Tibial artery (tissue), 4 donors: ENCODE measurements around the gene NIPSNAP3A.

Source experiments
- DNase-seq, 2 donors: peaks; one replicate each; pipeline ENCODE4 v3.0.0-alpha.2; 2019
- H3K27ac ChIP-seq, 2 donors: fragments of 200-600 bp; sonication (generic) in 1 of 2; 1 replicate in 1 of 2; 2 replicates in 1 of 2; pipeline ENCODE4 v1.5.1; 2018 to 2019; ENCODE audit warnings: mild to moderate bottlenecking in 1 of 2
- H3K27me3 ChIP-seq, 2 donors: fragments of 200-600 bp; sonication (generic) in 1 of 2; one replicate each; pipeline versions ENCODE4 v1.5.1 to v1.6.0; 2016 to 2019
- H3K36me3 ChIP-seq, 3 donors: fragments of 200-600 bp; sonication (generic) in 2 of 3; one replicate each; pipeline ENCODE4 v1.5.1; 2016 to 2019; ENCODE audit warnings: mild to moderate bottlenecking in 2 of 3
- H3K4me1 ChIP-seq, 4 donors: fragments of 200-600 bp; sonication (generic) in 2 of 4; 1 replicate in 3 of 4; 2 replicates in 1 of 4; pipeline ENCODE4 v1.5.1; 2016 to 2019
- H3K4me3 ChIP-seq, 2 donors: fragments of 200-600 bp; sonication (generic) in 1 of 2; 1 replicate in 1 of 2; 2 replicates in 1 of 2; pipeline ENCODE4 v1.5.1; 2018 to 2019; ENCODE audit warnings: mild to moderate bottlenecking in 2 of 2
- H3K9me3 ChIP-seq, 3 donors: fragments of 200-600 bp; sonication (generic) in 1 of 3; one replicate each; pipeline ENCODE4 v1.5.1; 2016 to 2019
- intact Hi-C: fragments of 100-400 bp; cut with DNase I; formaldehyde crosslinking; loops from one replicate; pipeline ENCODE4 v1.15.0; 2023; ENCODE audit warnings: low total_unique reads
- TF ChIP-seq, protein P1 (sequence below), 2 experiments: fragments of 200-600 bp in 1 of 2; fragments of 450-650 bp in 1 of 2; IDR thresholded peaks; one replicate each; pipeline ENCODE4 v1.5.1; 2017 to 2019; ENCODE audit warnings: antibody characterized with exemption in 2 of 2, mild to moderate bottlenecking in 1 of 2, moderate library complexity in 1 of 2

Gene NIPSNAP3A

DNA sequence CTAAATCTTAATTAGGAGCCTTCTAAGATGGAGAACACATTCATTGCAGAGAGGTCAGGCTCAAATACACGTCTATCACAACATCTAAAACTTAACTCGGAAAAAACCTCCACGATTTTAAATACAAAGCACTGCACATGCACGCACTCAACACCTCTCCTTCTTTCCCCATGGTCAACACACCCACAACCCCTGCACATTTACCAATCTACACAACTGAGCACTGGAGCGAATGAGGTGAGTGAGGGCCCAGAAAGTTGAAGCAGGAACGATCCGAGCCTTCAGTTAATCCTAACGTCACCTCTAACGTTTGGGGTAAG, 278 bp upstream of the NIPSNAP3A start:
- intact Hi-C loops: loop anchor here (10.0 kb wide), 1 partner anchor 652 kb away; the partner anchor contains the start of gene SMC2
- DNase-seq: no peak
- H3K4me3 ChIP-seq: peak overlapping the region; percentile 82 to 84
- peaks cover 0 to 24% (median 6%) of the 10 kb centered on the region in 4 donors for H3K4me1 ChIP-seq
- TF ChIP-seq, protein P1, sequence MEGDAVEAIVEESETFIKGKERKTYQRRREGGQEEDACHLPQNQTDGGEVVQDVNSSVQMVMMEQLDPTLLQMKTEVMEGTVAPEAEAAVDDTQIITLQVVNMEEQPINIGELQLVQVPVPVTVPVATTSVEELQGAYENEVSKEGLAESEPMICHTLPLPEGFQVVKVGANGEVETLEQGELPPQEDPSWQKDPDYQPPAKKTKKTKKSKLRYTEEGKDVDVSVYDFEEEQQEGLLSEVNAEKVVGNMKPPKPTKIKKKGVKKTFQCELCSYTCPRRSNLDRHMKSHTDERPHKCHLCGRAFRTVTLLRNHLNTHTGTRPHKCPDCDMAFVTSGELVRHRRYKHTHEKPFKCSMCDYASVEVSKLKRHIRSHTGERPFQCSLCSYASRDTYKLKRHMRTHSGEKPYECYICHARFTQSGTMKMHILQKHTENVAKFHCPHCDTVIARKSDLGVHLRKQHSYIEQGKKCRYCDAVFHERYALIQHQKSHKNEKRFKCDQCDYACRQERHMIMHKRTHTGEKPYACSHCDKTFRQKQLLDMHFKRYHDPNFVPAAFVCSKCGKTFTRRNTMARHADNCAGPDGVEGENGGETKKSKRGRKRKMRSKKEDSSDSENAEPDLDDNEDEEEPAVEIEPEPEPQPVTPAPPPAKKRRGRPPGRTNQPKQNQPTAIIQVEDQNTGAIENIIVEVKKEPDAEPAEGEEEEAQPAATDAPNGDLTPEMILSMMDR (IDR thresholded peaks at IDR 0.05): no peak
- peak overlapping the region; percentile 93 to 95 for H3K27ac ChIP-seq
- H3K27me3 ChIP-seq: no peaks in the 10 kb centered on the region
- peaks cover 0 to 4% (median 3%) of the 10 kb centered on the region in 3 donors for H3K36me3 ChIP-seq
- no peaks in the 10 kb centered on the region for H3K9me3 ChIP-seq

DNA sequence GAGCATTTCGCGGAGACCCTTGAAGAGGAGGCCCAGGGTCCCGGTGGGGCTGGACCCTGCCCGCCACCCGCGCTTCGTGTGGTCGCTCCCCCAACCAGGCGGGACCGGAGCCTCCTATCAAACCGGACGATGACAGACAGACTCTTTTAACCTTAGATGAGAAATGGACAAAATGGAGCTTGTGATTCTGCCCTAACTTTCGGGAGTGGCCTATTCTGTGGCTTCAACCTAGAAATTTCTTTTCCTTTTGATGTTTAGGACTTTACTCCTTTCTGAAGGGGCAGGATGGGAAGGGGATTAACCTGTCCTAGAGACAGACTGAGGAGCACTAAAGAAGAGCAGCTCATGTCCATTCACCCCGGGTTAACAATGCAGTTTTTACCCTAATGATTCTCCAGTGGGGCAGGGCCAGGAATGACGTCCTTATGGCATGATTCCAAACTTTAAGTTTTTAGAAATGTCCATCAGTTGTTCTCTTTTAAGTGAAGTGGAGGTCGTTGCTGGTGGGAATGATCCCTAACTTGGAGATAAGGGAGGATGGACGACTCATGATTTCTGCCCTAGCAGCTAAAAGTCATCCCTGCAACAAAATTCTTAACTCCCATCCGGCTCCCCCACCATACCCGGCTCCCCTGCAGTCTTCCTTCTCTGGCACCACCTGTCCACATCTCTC, 1.0 kb downstream of the NIPSNAP3A start:
- intact Hi-C loops: loop anchor here (10.0 kb wide), 1 partner anchor 654 kb away; the partner anchor contains the start of gene SMC2
- Histone ChIP-seq H3K9me3 (no peaks in the 10 kb centered on the region), H3K4me1 (peaks cover 0 to 24% (median 6%) of the 10 kb centered on the region in 4 donors), H3K36me3 (peaks cover 0 to 13% (median 11%) of the 10 kb centered on the region in 3 donors), H3K4me3 (peak overlapping the region; percentile 82 to 84), H3K27me3 (no peaks in the 10 kb centered on the region), H3K27ac (peak overlapping the region; percentile 93 to 95)
- DNase-seq: no peak
- TF ChIP-seq, protein P1 (IDR thresholded peaks at IDR 0.05): no peak

DNA sequence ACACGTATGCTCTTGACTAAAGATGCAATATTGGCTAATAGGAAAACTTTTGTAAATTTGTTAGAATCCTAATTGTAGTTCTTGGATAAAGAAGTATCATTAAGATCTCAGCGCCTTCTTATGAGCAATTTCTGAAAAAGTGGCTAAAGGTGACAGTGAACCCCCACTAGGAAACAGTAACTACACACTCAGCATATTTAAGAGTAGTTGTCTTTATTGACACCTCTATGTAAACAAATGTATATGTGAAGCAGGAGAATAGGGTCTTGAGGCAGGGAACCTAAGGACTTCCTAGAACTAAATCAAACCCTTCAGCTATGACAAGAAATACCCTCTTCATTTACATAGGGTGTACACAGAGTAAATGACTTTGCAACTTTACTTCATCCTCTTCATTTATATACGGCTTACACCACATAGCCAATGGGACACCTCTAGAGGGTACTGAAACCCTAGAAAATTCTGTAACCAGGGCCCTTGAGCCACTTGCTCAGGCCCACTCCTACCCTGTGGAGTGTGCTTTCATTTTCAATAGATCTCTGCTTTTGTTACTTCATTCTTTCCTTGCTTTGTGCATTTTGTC, 2.8 kb downstream of the NIPSNAP3A start:
- TF ChIP-seq, protein P1 (IDR thresholded peaks at IDR 0.05): no peak
- Histone ChIP-seq H3K9me3 (no peaks in the 10 kb centered on the region), H3K27me3 (no peaks in the 10 kb centered on the region), H3K36me3 (peaks cover 8 to 28% (median 11%) of the 10 kb centered on the region in 3 donors), H3K27ac (no peak overlapping the region), H3K4me1 (peaks cover 0 to 24% (median 6%) of the 10 kb centered on the region in 4 donors), H3K4me3 (no peak overlapping the region)
- DNase-seq: no peak
- intact Hi-C loops: no loop called here

DNA sequence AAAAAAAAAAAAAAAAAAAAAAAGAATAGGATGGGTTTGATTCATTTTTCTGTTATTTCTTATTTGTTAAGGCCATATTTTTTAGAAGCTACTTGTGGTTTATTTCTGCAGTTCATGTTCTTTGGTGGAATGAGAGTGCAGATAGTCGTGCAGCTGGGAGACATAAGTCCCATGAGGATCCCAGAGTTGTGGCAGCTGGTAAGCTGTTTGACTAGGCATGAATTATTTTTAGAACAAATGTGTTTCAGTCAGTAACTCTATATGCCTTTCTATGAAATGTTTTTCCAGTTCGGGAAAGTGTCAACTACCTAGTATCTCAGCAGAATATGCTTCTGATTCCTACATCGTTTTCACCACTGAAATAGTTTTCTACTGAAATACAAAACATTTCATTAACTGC, 11.5 kb downstream of the NIPSNAP3A start:
- no peak for DNase-seq
- peak overlapping the region; percentile 18 to 47 for H3K27ac ChIP-seq
- H3K9me3 ChIP-seq: no peaks in the 10 kb centered on the region
- peaks cover 0 to 12% (median 5%) of the 10 kb centered on the region in 4 donors for H3K4me1 ChIP-seq
- H3K27me3 ChIP-seq: no peaks in the 10 kb centered on the region
- intact Hi-C loops: no loop called here
- TF ChIP-seq, protein P1 (IDR thresholded peaks at IDR 0.05): no peak
- H3K4me3 ChIP-seq: no peak overlapping the region
- peaks cover 6 to 23% (median 13%) of the 10 kb centered on the region in 3 donors for H3K36me3 ChIP-seq

DNA sequence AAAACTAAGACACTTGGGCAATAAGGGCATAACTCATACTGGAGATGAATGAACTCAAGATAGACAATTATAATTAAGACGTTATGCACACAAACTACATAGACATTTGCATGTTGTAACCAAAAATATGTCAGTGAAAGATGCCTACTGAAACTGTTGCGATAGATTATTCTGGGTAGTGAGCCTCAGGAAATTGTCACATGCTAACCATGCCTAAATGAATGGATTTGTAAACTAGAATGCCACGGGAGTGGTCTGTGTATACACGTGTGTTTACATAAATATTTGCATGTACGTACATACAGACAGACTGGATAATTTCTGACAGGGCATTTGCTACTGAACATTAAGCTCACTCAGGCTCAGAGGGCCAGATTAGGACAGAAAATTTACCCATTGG, 17.7 kb downstream of the NIPSNAP3A start:
- DNase-seq: no peak
- Histone ChIP-seq H3K9me3 (no peaks in the 10 kb centered on the region), H3K36me3 (peaks cover 0 to 6% (median 0%) of the 10 kb centered on the region in 3 donors), H3K4me3 (peak overlapping the region in 1 of 2 donors; percentile 64), H3K27me3 (no peaks in the 10 kb centered on the region), H3K4me1 (peaks cover 0 to 8% (median 6%) of the 10 kb centered on the region in 4 donors), H3K27ac (peak overlapping the region in 1 of 2 donors; percentile 79)
- intact Hi-C loops: no loop called here
- TF ChIP-seq, protein P1 (IDR thresholded peaks at IDR 0.05): no peak
